HEK293 (cell line): Measurements from ENCODE around the gene MPG.

Source experiments
- GLI4 ChIP-seq: fragments of 450-650 bp; formaldehyde crosslinking; IDR thresholded peaks from 2 replicates; pipeline ENCODE4 v1.5.1; 2016; ENCODE audit warnings: missing biosample characterization, missing genetic modification characterization
- HIC1 ChIP-seq: fragments of 450-650 bp; formaldehyde crosslinking; IDR thresholded peaks from 2 replicates; pipeline ENCODE4 v1.5.1; 2016; ENCODE audit warnings: missing biosample characterization, missing genetic modification characterization
- OSR2 ChIP-seq: fragments of 450-650 bp; formaldehyde crosslinking; IDR thresholded peaks from 2 replicates; pipeline ENCODE4 v1.5.1; 2016; ENCODE audit warnings: missing biosample characterization, missing genetic modification characterization
- SP2 ChIP-seq: fragments of 450-650 bp; formaldehyde crosslinking; IDR thresholded peaks from 2 replicates; pipeline ENCODE4 v1.5.1; 2016; ENCODE audit warnings: missing biosample characterization, missing genetic modification characterization
- ZFP41 ChIP-seq: fragments of 450-650 bp; formaldehyde crosslinking; IDR thresholded peaks from 2 replicates; pipeline ENCODE4 v1.5.1; 2016; ENCODE audit warnings: missing biosample characterization, missing genetic modification characterization, borderline replicate concordance
- ZNF132 ChIP-seq: fragments of 450-650 bp; formaldehyde crosslinking; IDR thresholded peaks from 2 replicates; pipeline ENCODE4 v1.5.1; 2017; ENCODE audit warnings: missing biosample characterization, missing genetic modification characterization, borderline replicate concordance
- ZNF133 ChIP-seq: fragments of 450-650 bp; formaldehyde crosslinking; IDR thresholded peaks from 2 replicates; pipeline ENCODE4 v1.5.1; 2016; ENCODE audit warnings: missing biosample characterization, missing genetic modification characterization
- ZNF621 ChIP-seq: fragments of 450-650 bp; formaldehyde crosslinking; IDR thresholded peaks from 2 replicates; pipeline ENCODE4 v1.5.1; 2017; ENCODE audit warnings: missing biosample characterization, missing genetic modification characterization
- ZNF768 ChIP-seq: fragments of 450-650 bp; formaldehyde crosslinking; IDR thresholded peaks from 2 replicates; pipeline ENCODE4 v1.5.1; 2018; ENCODE audit warnings: missing biosample characterization, mild to moderate bottlenecking, missing genetic modification characterization
- ZNF791 ChIP-seq: fragments of 450-650 bp; formaldehyde crosslinking; IDR thresholded peaks from 2 replicates; pipeline ENCODE4 v1.5.1; 2016; ENCODE audit warnings: missing biosample characterization, missing genetic modification characterization
- TF ChIP-seq, protein P1 (sequence below): fragments of 450-650 bp; formaldehyde crosslinking; IDR thresholded peaks from 2 replicates; pipeline ENCODE4 v1.5.1; 2016; ENCODE audit warnings: missing biosample characterization, missing genetic modification characterization
- TF ChIP-seq, protein P2 (sequence below): fragments of 450-650 bp; formaldehyde crosslinking; IDR thresholded peaks from 2 replicates; pipeline ENCODE4 v1.5.1; 2016; ENCODE audit warnings: missing biosample characterization, missing genetic modification characterization

DNA sequence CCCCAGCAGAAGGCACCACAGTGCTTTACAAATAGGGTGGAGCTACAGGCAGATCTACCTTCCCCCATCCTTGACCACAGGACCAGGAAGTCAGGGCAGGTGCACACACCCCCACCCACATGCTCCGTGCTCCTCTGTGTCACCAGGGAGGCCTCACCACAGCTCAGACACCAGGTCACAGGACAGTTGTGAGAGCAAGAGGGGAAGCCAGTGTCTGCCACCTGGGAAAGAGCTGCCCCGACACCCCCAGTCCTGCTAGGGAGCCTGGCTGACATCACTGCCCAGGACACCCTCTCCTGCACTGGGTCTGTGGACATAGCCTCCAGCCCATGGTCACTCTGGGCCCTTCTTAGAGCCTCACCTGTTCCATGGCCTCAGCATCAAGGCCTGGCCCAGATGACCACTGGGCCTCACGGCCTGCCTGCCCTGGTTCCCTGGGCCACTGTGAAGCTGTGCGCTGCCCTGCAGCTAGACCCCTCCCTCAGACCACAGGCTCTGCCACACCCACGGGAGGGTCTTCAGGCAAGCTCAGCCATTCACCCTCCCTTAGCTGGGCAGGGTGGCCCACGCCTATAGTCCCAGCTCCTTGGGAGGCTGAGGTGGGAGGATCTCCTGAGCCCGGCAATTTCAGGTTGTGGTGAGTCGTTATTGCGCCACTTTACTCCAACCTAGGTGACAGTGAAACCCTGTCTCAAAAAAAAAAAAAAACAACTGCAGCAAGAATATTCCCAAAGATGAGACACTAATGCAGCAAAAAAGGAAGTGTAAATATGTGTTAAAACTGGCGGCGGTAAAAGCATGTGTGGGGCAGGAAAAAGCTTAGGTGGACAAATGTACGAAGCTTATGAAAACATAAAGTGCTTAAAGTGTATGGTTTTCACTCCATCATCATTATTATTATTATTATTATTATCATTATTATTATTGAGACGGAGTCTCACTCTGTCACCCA is 38.8 kb upstream of the MPG start:
- TF ChIP-seq, protein P1, sequence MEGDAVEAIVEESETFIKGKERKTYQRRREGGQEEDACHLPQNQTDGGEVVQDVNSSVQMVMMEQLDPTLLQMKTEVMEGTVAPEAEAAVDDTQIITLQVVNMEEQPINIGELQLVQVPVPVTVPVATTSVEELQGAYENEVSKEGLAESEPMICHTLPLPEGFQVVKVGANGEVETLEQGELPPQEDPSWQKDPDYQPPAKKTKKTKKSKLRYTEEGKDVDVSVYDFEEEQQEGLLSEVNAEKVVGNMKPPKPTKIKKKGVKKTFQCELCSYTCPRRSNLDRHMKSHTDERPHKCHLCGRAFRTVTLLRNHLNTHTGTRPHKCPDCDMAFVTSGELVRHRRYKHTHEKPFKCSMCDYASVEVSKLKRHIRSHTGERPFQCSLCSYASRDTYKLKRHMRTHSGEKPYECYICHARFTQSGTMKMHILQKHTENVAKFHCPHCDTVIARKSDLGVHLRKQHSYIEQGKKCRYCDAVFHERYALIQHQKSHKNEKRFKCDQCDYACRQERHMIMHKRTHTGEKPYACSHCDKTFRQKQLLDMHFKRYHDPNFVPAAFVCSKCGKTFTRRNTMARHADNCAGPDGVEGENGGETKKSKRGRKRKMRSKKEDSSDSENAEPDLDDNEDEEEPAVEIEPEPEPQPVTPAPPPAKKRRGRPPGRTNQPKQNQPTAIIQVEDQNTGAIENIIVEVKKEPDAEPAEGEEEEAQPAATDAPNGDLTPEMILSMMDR = no peak
- TF ChIP-seq OSR2 (no peak), ZNF621 (tag by site-specific recombination) (no peak), ZNF791 (tag by site-specific recombination) (no peak), ZNF133 (tag by site-specific recombination) (no peak), SP2 (tag by site-specific recombination) (no peak), ZNF132 (tag by site-specific recombination) (no peak), HIC1 (tag by site-specific recombination) (no peak), ZFP41 (tag by site-specific recombination) (no peak), GLI4 (tag by site-specific recombination) (no peak), ZNF768 (tag by site-specific recombination) (no peak)
- TF ChIP-seq, protein P2, sequence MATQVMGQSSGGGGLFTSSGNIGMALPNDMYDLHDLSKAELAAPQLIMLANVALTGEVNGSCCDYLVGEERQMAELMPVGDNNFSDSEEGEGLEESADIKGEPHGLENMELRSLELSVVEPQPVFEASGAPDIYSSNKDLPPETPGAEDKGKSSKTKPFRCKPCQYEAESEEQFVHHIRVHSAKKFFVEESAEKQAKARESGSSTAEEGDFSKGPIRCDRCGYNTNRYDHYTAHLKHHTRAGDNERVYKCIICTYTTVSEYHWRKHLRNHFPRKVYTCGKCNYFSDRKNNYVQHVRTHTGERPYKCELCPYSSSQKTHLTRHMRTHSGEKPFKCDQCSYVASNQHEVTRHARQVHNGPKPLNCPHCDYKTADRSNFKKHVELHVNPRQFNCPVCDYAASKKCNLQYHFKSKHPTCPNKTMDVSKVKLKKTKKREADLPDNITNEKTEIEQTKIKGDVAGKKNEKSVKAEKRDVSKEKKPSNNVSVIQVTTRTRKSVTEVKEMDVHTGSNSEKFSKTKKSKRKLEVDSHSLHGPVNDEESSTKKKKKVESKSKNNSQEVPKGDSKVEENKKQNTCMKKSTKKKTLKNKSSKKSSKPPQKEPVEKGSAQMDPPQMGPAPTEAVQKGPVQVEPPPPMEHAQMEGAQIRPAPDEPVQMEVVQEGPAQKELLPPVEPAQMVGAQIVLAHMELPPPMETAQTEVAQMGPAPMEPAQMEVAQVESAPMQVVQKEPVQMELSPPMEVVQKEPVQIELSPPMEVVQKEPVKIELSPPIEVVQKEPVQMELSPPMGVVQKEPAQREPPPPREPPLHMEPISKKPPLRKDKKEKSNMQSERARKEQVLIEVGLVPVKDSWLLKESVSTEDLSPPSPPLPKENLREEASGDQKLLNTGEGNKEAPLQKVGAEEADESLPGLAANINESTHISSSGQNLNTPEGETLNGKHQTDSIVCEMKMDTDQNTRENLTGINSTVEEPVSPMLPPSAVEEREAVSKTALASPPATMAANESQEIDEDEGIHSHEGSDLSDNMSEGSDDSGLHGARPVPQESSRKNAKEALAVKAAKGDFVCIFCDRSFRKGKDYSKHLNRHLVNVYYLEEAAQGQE (tag by site-specific recombination) = no peak
